CD4-positive, alpha-beta T cell treated with Interferon alpha-2 for 1 hour (primary cell): ENCODE results near the gene RNF40.

ENCODE experiments used
- DNase-seq, 2 donors: peaks; one replicate each; pipeline ENCODE4 v3.0.0-alpha.2; 2020 to 2022

RNF40 gene

DNA sequence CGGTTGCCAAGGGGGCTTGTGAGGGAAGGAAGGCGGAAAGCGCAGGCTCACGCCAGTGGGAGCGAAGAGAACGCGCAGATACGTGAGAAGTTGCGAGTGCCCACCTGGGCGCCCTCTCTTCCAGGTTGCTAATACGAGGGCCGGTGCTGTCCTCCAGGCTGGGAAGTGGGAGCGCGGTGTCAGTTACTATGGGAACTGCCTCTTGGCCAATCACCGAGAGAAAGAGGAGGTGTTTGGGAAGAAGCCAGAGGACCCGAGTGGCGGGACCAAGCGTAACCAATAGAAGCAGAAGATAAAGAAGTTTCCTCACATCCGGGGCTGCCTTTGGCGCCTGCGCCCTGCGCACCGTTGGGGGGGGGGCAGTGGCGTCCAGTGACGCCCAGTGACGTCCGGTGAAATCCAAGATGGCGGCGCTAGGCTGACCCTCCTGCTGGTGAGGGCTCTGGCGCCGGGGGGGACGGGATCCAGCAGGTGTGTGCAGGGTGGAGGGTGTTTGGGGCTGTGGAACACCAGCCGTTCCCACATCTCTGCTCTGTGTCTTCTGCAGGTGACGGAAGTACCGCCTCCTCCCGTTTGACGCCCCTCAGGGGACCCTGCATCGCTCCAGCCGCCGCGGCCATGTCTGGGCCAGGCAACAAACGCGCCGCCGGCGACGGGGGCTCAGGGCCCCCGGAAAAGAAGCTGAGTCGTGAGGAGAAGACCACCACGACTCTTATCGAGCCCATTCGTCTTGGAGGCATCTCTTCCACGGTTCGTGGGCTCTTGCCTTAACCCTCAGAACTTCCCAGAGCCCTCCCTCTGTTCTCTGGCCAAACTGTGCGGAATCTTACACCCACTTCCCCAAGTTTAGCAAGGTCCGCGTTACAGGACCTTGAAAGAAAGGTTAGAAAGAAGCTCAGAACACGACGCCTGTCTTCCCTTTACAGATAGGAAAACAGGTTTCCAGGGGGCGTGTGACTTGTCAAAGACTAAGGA, at the start of gene RNF40, which contains the start of gene CFAP119:
TSS of gene RNF40 (plus strand) at position 395 of the 975 bp plus-strand sequence. CDS start at position 619, 224 bp downstream.
TSS of gene CFAP119 (minus strand) at position 135 of the 975 bp plus-strand sequence. CDS start 314 bp downstream, outside the sequence.
- peak; percentile 91 to 95 for DNase-seq

DNA sequence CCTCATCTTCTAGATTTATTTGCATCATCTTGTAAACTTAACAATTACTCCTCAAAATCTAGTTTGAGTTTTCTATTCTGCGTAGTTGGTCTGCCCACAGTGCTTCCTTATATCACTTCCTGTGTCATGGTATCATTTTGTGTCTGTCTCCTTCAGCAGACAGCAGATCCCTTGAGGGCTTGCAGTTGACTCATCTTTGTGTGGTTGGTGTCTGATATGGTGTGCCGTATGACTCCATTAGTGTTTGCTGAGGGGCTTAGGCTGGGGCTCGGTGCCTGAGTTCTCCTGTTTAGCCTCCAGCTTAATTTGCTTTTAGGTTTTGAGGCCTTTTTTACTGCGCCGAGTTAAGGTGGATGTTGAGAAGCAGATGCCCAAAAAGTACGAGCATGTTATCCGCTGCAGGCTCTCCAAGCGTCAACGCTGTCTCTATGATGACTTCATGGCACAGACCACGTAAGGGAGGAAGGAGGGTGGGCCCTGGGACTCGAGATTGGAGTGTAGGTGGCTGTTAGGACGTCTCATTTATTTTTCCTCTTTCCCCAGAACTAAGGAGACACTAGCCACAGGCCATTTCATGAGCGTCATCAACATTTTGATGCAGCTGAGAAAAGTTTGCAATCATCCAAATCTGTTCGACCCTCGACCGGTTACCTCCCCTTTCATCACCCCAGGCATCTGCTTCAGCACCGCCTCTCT, 46.2 kb upstream of the RNF40 start:
- DNase-seq = peak; percentile 52 to 62

DNA sequence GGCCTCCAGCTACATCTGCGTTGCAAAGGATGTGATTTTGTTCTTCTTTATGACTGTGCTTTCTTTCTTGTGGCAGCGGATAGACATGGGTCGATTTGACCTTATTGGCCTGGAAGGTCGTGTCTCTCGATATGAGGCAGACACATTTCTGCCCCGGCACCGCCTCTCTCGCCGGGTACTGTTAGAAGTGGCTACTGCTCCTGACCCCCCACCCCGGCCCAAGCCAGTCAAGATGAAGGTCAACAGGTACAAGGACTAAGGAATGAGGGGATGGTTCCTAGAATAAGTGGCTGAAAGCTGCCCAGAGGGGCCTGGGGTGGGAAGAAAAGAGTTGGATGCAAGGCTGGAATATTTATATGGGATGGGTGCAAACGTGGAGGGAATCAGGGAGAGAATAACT, 42.0 kb upstream of the RNF40 start:
- no peak for DNase-seq

DNA sequence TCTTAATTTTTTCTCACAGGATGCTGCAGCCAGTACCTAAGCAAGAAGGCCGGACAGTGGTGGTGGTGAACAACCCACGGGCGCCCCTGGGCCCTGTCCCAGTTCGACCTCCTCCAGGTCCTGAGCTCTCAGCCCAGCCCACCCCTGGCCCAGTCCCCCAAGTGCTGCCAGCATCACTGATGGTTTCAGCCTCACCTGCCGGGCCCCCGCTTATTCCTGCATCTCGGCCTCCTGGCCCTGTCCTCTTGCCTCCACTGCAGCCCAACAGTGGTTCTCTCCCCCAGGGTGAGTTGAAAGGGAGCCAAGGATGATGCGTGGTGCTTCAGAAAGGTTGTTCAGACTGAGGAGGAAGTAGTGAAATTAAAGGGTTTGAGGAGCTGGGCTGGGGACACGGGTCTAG, 41.4 kb upstream of the RNF40 start:
- DNase-seq = no peak

DNA sequence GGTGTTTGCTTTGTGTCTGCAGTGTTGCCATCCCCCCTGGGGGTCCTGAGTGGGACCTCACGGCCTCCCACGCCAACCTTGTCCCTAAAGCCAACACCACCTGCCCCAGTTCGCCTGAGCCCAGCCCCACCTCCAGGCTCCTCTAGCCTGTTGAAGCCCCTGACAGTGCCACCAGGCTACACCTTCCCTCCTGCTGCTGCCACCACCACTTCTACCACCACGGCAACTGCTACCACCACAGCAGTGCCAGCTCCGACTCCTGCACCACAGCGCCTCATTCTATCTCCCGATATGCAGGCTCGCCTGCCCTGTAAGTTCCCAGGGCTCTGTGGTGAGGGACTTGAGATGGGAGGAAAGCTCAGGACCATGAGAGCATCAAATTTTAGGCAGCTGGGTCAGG, 41.0 kb upstream of the RNF40 start:
- no peak for DNase-seq

DNA sequence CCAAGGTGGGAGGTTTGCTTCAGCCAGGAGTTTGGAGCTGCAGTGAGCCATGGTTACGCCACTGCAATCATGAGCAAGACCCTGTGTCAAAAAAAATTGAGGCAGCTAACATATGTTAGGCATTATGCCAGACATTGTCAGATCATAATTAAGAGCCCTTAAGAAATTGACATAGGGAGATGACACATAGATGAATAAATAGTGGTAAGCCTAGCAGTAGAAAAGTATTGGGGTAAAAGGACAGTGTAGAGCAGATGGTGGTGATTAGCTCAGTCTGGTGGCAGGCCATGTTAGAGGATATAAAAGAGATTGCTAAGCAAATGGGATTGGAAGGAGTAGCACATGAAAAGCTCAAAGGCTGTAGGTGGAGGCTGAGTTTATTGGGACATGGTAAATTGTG, 40.5 kb upstream of the RNF40 start:
- DNase-seq = no peak

DNA sequence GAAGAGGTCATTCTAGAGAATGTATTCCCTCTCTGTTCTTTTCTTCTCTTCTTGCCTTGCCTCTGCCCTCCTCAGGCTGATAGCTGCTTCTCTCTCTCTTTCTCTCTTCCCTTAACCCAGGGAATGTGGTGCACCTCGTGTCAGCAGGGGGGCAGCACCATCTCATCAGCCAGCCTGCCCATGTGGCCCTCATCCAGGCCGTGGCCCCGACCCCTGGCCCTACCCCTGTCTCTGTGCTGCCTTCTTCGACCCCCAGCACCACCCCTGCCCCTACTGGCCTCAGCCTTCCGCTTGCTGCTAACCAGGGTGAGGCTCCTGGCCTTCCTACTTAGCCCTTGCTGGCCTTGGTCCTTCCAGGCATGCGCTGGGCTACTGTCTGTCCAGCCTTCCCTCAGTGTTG, 39.7 kb upstream of the RNF40 start:
- no peak for DNase-seq

DNA sequence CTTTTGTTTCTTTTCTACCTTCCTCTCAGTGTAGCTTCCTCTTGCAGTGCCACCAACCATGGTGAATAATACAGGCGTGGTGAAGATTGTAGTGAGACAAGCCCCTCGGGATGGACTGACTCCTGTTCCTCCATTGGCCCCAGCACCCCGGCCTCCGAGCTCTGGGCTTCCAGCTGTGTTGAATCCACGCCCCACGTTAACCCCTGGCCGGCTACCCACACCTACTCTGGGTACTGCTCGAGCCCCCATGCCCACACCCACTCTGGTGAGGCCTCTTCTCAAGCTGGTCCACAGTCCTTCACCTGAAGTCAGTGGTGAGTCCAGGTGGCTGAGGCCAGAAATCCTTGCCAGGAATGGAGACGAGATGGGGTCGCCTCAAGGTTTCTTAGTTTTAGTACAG, 39.2 kb upstream of the RNF40 start:
- DNase-seq = no peak

DNA sequence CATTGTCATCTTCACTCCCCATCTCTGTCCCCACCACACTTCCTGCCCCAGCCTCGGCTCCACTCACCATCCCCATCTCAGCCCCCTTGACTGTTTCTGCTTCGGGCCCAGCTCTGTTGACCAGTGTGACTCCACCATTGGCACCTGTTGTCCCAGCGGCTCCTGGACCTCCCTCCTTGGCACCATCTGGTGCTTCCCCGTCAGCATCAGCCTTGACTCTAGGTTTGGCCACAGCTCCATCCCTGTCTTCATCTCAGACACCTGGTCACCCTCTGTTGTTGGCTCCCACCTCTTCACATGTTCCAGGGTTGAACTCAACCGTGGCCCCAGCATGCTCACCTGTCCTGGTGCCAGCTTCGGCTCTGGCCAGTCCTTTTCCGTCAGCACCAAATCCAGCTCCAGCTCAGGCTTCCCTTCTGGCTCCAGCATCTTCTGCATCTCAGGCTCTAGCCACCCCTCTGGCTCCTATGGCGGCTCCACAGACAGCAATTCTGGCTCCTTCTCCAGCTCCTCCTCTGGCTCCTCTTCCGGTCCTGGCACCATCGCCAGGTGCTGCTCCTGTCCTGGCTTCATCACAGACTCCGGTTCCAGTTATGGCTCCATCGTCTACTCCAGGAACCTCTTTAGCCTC, 38.3 kb upstream of the RNF40 start:
- no peak for DNase-seq

DNA sequence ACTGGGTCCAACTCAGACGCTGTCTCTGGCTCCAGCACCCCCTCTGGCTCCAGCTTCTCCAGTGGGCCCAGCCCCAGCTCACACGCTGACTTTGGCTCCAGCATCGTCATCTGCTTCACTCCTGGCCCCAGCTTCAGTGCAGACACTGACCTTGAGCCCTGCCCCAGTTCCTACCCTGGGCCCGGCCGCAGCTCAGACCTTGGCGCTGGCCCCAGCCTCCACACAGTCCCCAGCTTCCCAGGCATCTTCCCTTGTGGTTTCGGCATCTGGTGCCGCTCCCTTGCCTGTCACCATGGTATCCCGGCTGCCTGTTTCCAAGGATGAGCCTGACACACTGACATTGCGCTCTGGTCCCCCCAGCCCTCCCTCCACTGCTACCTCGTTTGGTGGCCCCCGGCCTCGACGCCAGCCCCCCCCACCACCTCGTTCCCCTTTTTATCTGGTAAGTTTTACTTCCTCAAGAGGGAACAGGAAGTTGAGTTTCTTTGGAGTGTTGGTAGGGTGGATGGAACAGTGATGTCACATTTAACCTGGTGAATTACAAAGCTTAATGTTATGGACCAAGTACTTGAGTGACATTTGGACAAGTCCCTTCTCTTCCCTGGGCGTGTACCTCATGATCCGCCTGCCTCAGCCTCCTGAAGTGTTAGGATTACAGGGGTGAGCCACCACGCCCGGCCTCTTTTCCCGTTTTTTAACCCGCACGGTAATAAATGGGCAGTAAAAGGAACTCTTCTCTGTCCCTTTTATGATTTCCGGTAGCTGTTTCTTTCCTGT, 37.3 kb upstream of the RNF40 start:
- DNase-seq = peak; percentile 12 to 44

DNA sequence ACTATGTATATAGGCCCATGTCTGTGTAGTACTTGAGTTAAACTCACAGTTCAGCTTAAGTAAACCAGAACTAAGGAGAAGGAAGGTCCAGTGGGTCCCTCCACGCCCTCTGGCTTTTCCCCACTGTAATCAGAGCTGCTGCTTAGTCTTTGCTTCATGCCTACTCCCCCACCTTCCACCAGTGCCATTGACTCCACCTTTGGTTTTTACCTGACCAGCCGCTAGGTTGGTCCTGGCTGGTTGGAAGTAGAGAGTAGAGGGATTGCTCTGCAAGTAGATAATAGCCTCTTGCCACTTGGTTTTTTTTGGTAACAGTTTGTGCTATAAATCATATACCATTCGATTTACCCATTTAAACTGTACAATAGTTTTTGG, 36.7 kb upstream of the RNF40 start:
- DNase-seq = no peak

DNA sequence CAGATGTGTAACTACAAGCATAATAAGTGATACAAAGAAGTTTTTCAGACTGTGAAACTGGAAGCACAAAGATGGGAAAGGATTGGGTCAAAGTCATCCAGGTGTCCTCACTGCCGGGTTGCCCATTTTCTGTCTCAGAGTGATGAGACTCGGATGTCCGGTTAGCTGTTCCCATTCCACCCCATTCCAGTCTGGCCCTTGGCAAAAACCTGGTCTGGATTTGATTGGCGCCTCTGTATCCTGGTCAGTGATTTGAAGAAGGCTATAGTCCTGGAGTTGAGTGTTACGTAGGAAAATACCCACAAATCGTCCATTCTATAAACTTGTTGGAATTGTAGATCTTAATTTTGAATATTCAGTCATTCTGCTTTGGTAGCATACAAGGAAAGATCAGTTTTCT, 33.8 kb upstream of the RNF40 start:
- no peak for DNase-seq

DNA sequence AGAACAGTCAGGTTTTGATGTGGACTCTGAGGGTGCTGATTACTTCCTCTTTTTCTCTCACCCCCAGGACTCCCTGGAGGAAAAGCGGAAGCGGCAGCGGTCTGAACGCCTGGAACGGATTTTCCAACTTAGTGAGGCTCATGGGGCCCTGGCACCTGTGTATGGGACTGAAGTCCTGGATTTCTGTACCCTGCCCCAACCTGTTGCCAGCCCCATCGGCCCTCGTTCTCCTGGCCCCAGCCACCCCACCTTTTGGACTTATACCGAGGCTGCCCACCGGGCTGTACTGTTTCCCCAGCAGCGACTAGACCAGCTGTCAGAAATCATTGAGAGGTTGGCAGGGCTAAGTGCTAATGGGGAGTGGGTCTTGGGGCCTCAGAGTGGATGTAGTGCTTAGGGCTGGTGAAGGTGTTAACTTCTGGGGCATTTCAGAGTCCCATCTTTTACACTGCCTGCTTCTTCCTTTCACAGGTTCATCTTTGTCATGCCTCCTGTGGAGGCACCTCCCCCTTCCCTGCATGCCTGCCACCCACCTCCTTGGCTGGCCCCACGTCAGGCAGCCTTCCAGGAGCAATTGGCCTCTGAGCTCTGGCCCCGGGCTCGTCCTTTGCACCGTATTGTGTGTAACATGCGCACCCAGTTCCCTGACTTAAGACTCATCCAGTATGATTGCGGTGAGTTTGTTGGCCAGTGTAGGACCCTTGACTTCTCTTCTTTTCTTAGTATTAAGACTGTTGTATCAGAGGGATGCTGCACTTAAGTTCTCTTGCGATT, 33.0 kb upstream of the RNF40 start:
- DNase-seq = peak in 1 of 2 donors; percentile 15

DNA sequence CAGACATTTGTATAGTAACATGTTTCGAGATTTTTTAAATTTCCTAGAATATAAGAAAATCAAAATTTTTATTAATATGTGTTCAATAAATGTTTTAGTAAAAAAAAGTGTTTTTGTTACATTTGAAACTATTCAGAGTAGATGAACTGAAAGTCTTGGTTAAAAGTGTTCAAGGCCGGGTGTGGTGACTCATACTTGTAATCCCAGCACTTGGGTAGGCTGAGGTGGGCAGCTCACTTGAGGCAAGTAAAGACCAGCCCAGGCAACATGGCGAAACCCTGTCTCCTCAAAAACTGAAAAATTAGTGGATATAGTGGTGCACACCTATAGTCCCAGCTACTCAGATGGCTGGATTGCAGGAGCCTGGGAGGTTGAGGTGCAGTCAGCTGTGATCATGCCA, 30.7 kb upstream of the RNF40 start:
- no peak for DNase-seq

DNA sequence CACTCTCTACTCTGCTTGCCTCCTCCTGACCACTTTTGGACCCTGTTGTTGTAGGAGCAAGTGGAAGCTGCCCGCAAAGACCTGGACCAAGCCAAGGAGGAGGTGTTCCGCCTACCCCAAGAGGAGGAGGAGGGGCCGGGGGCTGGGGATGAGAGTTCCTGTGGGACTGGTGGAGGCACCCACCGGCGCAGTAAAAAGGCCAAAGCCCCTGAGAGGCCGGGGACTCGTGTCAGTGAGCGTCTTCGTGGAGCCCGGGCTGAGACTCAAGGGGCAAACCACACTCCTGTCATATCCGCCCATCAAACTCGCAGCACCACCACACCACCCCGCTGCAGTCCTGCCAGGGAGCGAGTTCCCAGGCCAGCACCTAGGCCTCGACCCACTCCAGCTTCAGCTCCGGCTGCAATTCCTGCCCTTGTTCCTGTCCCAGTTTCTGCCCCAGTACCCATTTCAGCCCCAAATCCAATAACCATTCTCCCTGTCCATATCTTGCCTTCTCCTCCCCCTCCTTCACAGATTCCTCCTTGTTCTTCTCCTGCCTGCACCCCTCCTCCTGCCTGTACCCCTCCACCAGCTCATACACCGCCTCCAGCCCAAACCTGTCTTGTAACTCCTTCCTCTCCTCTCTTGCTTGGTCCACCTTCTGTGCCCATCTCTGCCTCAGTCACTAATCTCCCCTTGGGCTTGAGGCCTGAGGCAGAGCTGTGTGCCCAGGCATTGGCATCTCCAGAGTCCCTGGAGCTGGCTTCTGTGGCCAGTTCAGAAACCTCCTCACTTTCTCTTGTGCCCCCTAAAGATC, 24.9 kb upstream of the RNF40 start:
- no peak for DNase-seq

DNA sequence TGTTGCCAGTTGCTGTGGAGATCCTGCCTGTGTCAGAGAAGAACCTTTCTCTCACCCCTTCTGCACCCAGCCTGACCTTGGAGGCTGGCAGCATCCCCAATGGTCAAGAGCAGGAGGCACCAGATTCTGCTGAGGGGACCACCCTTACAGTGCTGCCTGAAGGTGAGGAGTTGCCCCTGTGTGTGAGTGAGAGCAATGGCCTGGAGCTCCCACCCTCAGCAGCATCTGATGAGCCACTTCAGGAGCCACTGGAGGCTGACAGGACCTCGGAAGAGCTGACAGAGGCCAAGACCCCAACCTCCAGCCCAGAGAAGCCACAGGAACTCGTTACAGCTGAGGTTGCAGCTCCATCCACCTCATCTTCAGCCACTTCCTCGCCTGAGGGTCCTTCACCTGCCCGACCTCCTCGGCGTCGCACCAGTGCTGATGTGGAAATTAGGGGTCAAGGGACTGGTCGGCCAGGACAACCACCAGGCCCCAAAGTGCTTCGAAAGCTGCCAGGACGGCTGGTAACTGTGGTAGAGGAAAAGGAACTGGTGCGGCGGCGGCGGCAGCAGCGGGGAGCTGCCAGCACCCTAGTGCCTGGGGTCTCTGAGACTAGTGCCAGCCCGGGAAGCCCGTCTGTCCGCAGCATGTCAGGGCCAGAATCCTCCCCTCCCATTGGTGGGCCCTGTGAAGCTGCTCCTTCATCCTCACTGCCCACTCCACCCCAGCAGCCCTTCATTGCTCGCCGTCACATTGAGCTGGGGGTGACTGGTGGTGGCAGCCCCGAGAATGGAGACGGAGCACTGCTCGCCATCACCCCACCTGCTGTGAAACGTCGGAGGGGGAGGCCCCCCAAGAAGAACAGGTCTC, 24.1 kb upstream of the RNF40 start:
- no peak for DNase-seq

DNA sequence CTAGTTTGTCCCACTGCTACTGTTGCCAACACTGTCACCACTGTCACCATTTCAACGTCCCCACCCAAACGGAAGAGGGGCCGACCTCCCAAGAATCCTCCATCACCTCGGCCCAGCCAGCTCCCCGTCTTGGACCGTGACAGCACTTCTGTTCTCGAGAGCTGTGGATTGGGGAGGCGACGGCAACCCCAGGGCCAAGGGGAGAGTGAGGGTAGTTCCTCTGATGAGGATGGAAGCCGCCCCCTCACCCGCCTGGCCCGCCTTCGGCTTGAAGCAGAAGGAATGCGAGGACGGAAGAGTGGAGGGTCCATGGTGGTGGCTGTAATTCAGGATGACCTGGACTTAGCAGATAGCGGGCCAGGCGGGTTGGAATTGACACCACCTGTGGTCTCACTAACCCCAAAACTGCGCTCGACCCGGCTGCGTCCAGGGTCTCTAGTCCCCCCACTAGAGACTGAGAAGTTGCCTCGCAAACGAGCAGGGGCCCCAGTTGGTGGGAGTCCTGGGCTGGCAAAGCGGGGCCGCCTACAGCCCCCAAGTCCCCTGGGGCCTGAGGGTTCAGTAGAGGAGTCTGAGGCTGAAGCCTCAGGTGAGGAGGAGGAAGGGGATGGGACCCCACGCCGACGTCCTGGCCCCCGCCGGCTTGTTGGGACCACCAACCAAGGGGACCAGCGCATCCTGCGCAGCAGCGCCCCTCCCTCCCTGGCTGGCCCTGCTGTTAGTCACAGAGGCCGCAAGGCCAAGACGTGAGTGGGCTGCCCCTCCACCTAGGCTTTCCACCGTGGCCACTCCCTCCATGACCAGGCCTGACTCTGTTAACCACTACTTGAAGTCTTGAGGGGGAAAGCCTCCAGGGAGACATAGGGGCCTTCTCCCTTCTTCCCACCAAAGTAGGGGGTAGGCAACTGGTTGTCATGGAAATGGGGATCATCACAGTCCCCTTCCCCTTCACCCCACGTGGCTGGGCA, 22.9 kb upstream of the RNF40 start:
- no peak for DNase-seq

DNA sequence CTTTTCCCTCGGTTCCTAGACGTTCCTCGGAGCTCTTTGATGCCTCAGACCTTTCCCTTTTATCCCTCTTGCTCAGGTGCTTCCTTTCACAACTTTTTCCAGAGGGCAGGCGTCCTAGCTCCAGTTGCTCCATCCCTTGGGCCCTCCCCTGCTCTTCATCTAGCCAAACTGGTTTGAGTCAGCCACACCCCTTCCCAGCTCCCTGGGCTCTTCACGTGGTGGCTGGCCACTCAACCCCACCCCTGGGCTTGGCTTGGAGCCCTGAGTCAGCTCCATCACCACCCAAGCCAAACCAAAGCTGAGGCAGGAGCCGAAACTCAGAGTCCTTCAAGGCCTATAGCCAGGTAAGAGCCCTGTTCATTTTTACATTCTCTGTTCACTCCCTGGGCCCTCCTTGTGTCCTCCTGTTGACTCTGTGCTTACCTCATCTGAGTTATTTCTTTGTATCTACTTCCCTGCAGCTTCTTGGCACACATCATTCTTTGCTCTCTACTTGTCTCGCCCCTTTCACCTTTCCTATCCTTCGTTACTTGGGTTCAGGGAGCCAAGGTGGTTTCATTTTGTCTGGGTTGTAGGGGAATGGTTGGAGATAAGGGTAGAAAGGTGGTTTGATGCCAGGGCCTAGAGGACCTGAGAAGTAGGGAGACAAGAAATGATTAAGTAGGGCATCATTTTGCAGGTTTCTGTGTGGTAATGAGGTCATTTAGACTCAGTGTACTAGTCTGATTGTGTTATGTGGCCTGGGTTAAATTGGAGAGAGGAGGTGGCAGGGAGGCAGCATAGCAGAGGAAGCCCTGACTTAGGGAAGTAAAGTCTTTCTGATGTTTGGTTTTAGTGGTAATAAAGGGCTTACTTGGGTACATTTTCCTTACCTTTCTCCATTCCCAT, 21.5 kb upstream of the RNF40 start:
- no peak for DNase-seq
